ENCODE measurements around the gene C3orf70. TPM values are rescaled to one million over a fixed set of nuclear protein-coding genes. Genes with fewer than 3 reads are reported as not detected.

The C3orf70 gene
- total RNA-seq, 5 donors from 2014 or later (not counting 1 experiment from before 2014, with no cell fraction given): not detected

DNA sequence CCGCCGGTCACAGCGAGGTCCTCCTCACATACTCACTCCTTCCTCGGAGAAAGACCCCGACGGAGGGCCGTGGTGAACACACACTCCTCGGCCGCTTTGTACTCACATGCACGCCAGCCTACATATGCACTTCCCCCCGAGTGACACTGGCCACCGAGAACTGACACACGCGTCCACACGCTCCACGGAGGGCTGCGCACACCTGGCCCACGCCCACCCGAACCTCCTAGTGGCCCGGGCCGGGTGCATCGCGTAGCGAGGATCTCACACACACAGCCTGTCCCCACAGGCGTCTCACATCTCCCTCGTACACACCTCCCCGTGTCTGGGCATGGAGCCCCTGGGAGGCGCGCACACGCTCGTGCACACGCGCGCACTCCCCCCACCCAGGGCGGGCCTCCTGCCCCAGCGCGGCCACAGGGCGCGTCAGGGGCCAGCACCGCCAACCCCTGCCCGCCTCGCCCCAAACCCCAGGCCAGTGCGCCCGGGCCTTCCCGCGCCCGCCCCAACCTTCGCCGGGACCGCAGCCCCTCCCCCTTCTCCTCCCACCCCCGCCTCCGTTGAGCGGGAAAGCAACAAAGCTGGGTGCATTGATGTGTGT is 411 bp upstream of the C3orf70 start:
- no peak overlapping the region for H3K27ac Mint-ChIP-seq
- CTCF ChIA-PET: no interaction called here
- H3K4me3 Mint-ChIP-seq: peak overlapping the region in 2 of 3 donors; percentile 73 to 77
- peaks cover 0 to 6% (median 6%) of the 10 kb centered on the region in 3 donors for H3K4me1 Mint-ChIP-seq
- peaks cover 31 to 34% of the 10 kb centered on the region in 2 donors for H3K27me3 Mint-ChIP-seq
- no peaks in the 10 kb centered on the region for H3K9me3 Mint-ChIP-seq
- H3K36me3 ChIP-seq (ENCODE audit: control insufficient read depth in 2 of 2, extremely low read depth in 1 of 2, insufficient read depth in 1 of 2, low read length in 1 of 2): no peaks in the 10 kb centered on the region
- no peaks in the 10 kb centered on the region for H3K9me3 ChIP-seq
- no peaks in the 10 kb centered on the region for H3K36me3 Mint-ChIP-seq
- peaks cover 19 to 29% of the 10 kb centered on the region in 2 experiments for H3K27me3 ChIP-seq (replicated peaks in 1 of 2; ENCODE audit: control insufficient read depth in 2 of 2, extremely low read depth in 1 of 2, insufficient read depth in 2 of 2, low read length in 1 of 2)
- peak overlapping the region; percentile 18 to 60 for H3K4me3 ChIP-seq (ENCODE audit: control insufficient read depth in 1 of 2, extremely low read depth in 1 of 2, low read length in 1 of 2)
- peaks cover 3 to 10% of the 10 kb centered on the region in 2 experiments for H3K4me1 ChIP-seq (ENCODE audit: control insufficient read depth in 1 of 2, extremely low read depth in 1 of 2, insufficient read depth in 2 of 2, low read length in 2 of 2)
- ATAC-seq (replicated peaks in 1 of 4): peak in 3 of 4 experiments; percentile 16 to 24 (median 16)
- WGBS (ENCODE audit: insufficient coverage): 4% methylated on average over 35 of the region's 53 CpGs
- H3K27ac ChIP-seq (ENCODE audit: low read length): no peak overlapping the region
- DNase-seq: peak in 2 of 35 experiments; percentile 2 to 3
- POLR2A ChIA-PET: no interaction called here

- Histone ChIP-seq H3K9me3 (no peaks in the 10 kb centered on the region), H3K27ac (ENCODE audit: low read length) (no peak overlapping the region), H3K36me3 (ENCODE audit: control insufficient read depth in 2 of 2, extremely low read depth in 1 of 2, insufficient read depth in 1 of 2, low read length in 1 of 2) (no peaks in the 10 kb centered on the region), H3K4me1 (ENCODE audit: control insufficient read depth in 1 of 2, extremely low read depth in 1 of 2, insufficient read depth in 2 of 2, low read length in 2 of 2) (peaks cover 3 to 10% of the 10 kb centered on the region in 2 experiments), H3K27me3 (replicated peaks in 1 of 2; ENCODE audit: control insufficient read depth in 2 of 2, extremely low read depth in 1 of 2, insufficient read depth in 2 of 2, low read length in 1 of 2) (peaks cover 24 to 29% of the 10 kb centered on the region in 2 experiments), H3K4me3 (ENCODE audit: control insufficient read depth in 1 of 2, extremely low read depth in 1 of 2, low read length in 1 of 2) (peak overlapping the region in 1 of 2 donors; percentile 60)
- ATAC-seq (replicated peaks in 1 of 4) (no peak), DNase-seq (no peak)
- H3K27me3 Mint-ChIP-seq: peaks cover 28 to 29% of the 10 kb centered on the region in 2 donors
- WGBS (ENCODE audit: insufficient coverage): 10% methylated on average over 5 of the region's 9 CpGs
- H3K4me3 Mint-ChIP-seq: peak overlapping the region in 2 of 3 donors; percentile 66 to 69
- ChIA-PET CTCF (no interaction called here), POLR2A (interaction anchor here in 1 of 2 donors (0.6 kb wide), 1 partner anchor 1464 kb away, joined by 4 read pairs; no protein-coding TSS in a partner anchor)
- H3K9me3 Mint-ChIP-seq: no peaks in the 10 kb centered on the region
- H3K4me1 Mint-ChIP-seq: peaks cover 0 to 6% (median 6%) of the 10 kb centered on the region in 3 donors
- peak overlapping the region in 1 of 2 donors; percentile 44 for H3K27ac Mint-ChIP-seq
- no peaks in the 10 kb centered on the region for H3K36me3 Mint-ChIP-seq
Observed at GRCh38 chr3:185151964-185152409, 873 bp downstream of the C3orf70 start.

- Histone ChIP-seq H3K36me3 (ENCODE audit: control insufficient read depth in 2 of 2, extremely low read depth in 1 of 2, insufficient read depth in 1 of 2, low read length in 1 of 2) (no peaks in the 10 kb centered on the region), H3K27me3 (replicated peaks in 1 of 2; ENCODE audit: control insufficient read depth in 2 of 2, extremely low read depth in 1 of 2, insufficient read depth in 2 of 2, low read length in 1 of 2) (peaks cover 25 to 29% of the 10 kb centered on the region in 2 experiments), H3K9me3 (no peaks in the 10 kb centered on the region), H3K4me3 (ENCODE audit: control insufficient read depth in 1 of 2, extremely low read depth in 1 of 2, low read length in 1 of 2) (no peak overlapping the region), H3K27ac (ENCODE audit: low read length) (no peak overlapping the region), H3K4me1 (ENCODE audit: control insufficient read depth in 1 of 2, extremely low read depth in 1 of 2, insufficient read depth in 2 of 2, low read length in 2 of 2) (peaks cover 3 to 10% of the 10 kb centered on the region in 2 experiments)
- Mint-ChIP-seq H3K4me3 (peak overlapping the region in 1 of 3 donors; percentile 26), H3K27me3 (peaks cover 23% of the 10 kb centered on the region in 2 donors), H3K27ac (no peak overlapping the region), H3K36me3 (no peaks in the 10 kb centered on the region), H3K9me3 (no peaks in the 10 kb centered on the region), H3K4me1 (peaks cover 0 to 6% (median 6%) of the 10 kb centered on the region in 3 donors)
- POLR2A ChIA-PET: interaction anchor here in 1 of 2 donors (0.6 kb wide), 1 partner anchor 1464 kb away, joined by 4 read pairs; no protein-coding TSS in a partner anchor
- ATAC-seq (replicated peaks in 1 of 4): no peak
- CTCF ChIA-PET: no interaction called here
- 100% methylated on average over 2 of the region's 8 CpGs for WGBS (ENCODE audit: insufficient coverage)
- no peak for DNase-seq
Observed at GRCh38 chr3:185151101-185151963, 1.5 kb downstream of the C3orf70 start.

DNA sequence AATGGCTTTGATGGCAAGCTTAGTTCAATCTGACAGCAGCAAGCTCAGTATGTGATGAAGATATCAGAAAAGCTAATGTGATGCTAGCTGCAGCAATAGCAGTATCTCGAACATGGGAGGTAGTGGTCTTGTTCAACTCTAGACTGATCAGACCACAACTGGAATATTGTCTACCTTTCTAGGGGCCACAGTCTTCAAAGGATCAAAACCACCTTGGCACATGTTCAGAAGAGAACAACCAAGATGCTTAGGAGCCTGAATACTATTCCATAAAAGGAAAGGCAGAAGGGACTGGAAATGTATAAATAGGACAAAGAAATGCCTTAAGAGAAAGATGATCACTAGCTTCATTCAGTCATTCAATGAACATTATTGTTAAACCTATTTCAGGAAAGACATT is 2.3 kb downstream of the C3orf70 start:
- peaks cover 3 to 10% of the 10 kb centered on the region in 2 experiments for H3K4me1 ChIP-seq (ENCODE audit: control insufficient read depth in 1 of 2, extremely low read depth in 1 of 2, insufficient read depth in 2 of 2, low read length in 2 of 2)
- peaks cover 0 to 6% (median 6%) of the 10 kb centered on the region in 3 donors for H3K4me1 Mint-ChIP-seq

DNA sequence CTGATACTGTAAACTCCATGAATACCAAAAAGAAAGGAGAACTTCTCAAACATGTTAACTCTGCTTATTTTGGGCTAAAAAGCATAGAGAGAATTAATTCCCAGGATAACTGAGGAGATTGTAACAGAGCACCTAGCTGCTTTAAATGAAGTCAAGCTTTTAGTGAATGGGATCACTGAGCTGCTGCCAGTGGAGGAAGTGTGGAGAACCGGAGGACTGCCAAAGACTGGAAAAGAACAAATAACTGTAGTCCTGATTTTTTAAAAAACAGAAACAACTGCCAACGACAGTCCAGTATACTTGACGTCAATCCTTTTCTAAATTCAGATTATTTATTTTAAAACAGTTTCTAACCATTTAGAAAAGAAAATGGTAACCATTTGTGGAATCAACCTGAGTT is 3.3 kb downstream of the C3orf70 start:
- H3K9me3 ChIP-seq: no peaks in the 10 kb centered on the region
- H3K4me3 ChIP-seq (ENCODE audit: control insufficient read depth in 1 of 2, extremely low read depth in 1 of 2, low read length in 1 of 2): no peak overlapping the region
- H3K36me3 ChIP-seq (ENCODE audit: control insufficient read depth in 2 of 2, extremely low read depth in 1 of 2, insufficient read depth in 1 of 2, low read length in 1 of 2): no peaks in the 10 kb centered on the region
- H3K27ac Mint-ChIP-seq: no peak overlapping the region
- H3K4me3 Mint-ChIP-seq: no peak overlapping the region
- H3K27ac ChIP-seq (ENCODE audit: low read length): no peak overlapping the region
- CTCF ChIA-PET: no interaction called here
- WGBS (ENCODE audit: insufficient coverage): no CpG with 5 or more reads among the region's 3 CpGs
- H3K9me3 Mint-ChIP-seq: no peaks in the 10 kb centered on the region
- peaks cover 23 to 26% of the 10 kb centered on the region in 2 donors for H3K27me3 Mint-ChIP-seq
- H3K4me1 Mint-ChIP-seq: peaks cover 0 to 6% (median 6%) of the 10 kb centered on the region in 3 donors
- no peak for ATAC-seq (replicated peaks in 1 of 4)
- no peak for DNase-seq
- H3K36me3 Mint-ChIP-seq: no peaks in the 10 kb centered on the region
- peaks cover 3 to 10% of the 10 kb centered on the region in 2 experiments for H3K4me1 ChIP-seq (ENCODE audit: control insufficient read depth in 1 of 2, extremely low read depth in 1 of 2, insufficient read depth in 2 of 2, low read length in 2 of 2)
- peaks cover 23 to 28% of the 10 kb centered on the region in 2 experiments for H3K27me3 ChIP-seq (replicated peaks in 1 of 2; ENCODE audit: control insufficient read depth in 2 of 2, extremely low read depth in 1 of 2, insufficient read depth in 2 of 2, low read length in 1 of 2)
- POLR2A ChIA-PET: no interaction called here

More for the DNA sequence above, 2.3 kb downstream of the C3orf70 start:
- no peak overlapping the region for H3K27ac ChIP-seq (ENCODE audit: low read length)
- no peaks in the 10 kb centered on the region for H3K9me3 ChIP-seq
- no peaks in the 10 kb centered on the region for H3K36me3 ChIP-seq (ENCODE audit: control insufficient read depth in 2 of 2, extremely low read depth in 1 of 2, insufficient read depth in 1 of 2, low read length in 1 of 2)
- Mint-ChIP-seq H3K9me3 (no peaks in the 10 kb centered on the region), H3K4me3 (no peak overlapping the region), H3K36me3 (no peaks in the 10 kb centered on the region), H3K27ac (no peak overlapping the region), H3K27me3 (peaks cover 23 to 26% of the 10 kb centered on the region in 2 donors)
- DNase-seq (no peak), ATAC-seq (replicated peaks in 1 of 4) (no peak)
- H3K4me3 ChIP-seq (ENCODE audit: control insufficient read depth in 1 of 2, extremely low read depth in 1 of 2, low read length in 1 of 2): no peak overlapping the region
- POLR2A ChIA-PET: no interaction called here
- H3K27me3 ChIP-seq (replicated peaks in 1 of 2; ENCODE audit: control insufficient read depth in 2 of 2, extremely low read depth in 1 of 2, insufficient read depth in 2 of 2, low read length in 1 of 2): peaks cover 23 to 27% of the 10 kb centered on the region in 2 experiments
- WGBS (ENCODE audit: insufficient coverage): no CpG with 5 or more reads among the region's 1 CpG
- CTCF ChIA-PET: no interaction called here

DNA sequence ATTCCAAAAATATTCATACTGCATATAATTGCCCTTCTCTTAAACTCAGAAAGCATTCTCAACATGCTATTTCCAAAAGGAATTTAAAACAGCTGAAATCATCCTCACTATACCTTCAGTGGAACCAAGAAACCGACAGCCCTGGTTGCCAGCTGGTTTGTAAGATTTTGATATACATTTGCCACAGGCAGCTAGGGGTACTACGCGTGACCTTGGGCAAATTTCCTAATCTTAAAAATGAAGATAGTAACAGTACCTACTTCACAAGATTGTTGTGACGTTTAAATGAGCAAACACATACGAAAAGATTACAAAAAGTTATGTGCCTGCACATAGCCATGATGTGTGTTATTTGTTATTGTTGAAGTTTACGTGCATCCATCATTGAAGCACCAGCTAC is 7.3 kb downstream of the C3orf70 start:
- Histone ChIP-seq H3K36me3 (ENCODE audit: control insufficient read depth in 2 of 2, extremely low read depth in 1 of 2, insufficient read depth in 1 of 2, low read length in 1 of 2) (no peaks in the 10 kb centered on the region), H3K4me1 (ENCODE audit: control insufficient read depth in 1 of 2, extremely low read depth in 1 of 2, insufficient read depth in 2 of 2, low read length in 2 of 2) (no peaks in the 10 kb centered on the region), H3K9me3 (no peaks in the 10 kb centered on the region), H3K27me3 (replicated peaks in 1 of 2; ENCODE audit: control insufficient read depth in 2 of 2, extremely low read depth in 1 of 2, insufficient read depth in 2 of 2, low read length in 1 of 2) (peaks cover 2 to 14% of the 10 kb centered on the region in 2 experiments), H3K27ac (ENCODE audit: low read length) (no peak overlapping the region), H3K4me3 (ENCODE audit: control insufficient read depth in 1 of 2, extremely low read depth in 1 of 2, low read length in 1 of 2) (no peak overlapping the region)
- no peak overlapping the region for H3K4me3 Mint-ChIP-seq
- POLR2A ChIA-PET: no interaction called here
- no CpG with 5 or more reads among the region's 6 CpGs for WGBS (ENCODE audit: insufficient coverage)
- H3K4me1 Mint-ChIP-seq: no peaks in the 10 kb centered on the region
- CTCF ChIA-PET: interaction anchor here in 1 of 2 donors (0.5 to 0.7 kb wide), 2 partner anchors 146 to 1483 kb away, joined by 6 to 8 read pairs; no protein-coding TSS in a partner anchor
- DNase-seq (no peak), ATAC-seq (replicated peaks in 1 of 4) (no peak)
- H3K27me3 Mint-ChIP-seq: peaks cover 7 to 14% of the 10 kb centered on the region in 2 donors
- H3K27ac Mint-ChIP-seq: no peak overlapping the region
- no peaks in the 10 kb centered on the region for H3K36me3 Mint-ChIP-seq
- H3K9me3 Mint-ChIP-seq: no peaks in the 10 kb centered on the region
